ENCODE results near the gene C12orf43. TPM values are rescaled to one million over a fixed set of nuclear protein-coding genes. Genes with fewer than 3 reads are reported as not detected.

Gene C12orf43
- total RNA-seq, 1 donor, result 9.2 TPM

DNA sequence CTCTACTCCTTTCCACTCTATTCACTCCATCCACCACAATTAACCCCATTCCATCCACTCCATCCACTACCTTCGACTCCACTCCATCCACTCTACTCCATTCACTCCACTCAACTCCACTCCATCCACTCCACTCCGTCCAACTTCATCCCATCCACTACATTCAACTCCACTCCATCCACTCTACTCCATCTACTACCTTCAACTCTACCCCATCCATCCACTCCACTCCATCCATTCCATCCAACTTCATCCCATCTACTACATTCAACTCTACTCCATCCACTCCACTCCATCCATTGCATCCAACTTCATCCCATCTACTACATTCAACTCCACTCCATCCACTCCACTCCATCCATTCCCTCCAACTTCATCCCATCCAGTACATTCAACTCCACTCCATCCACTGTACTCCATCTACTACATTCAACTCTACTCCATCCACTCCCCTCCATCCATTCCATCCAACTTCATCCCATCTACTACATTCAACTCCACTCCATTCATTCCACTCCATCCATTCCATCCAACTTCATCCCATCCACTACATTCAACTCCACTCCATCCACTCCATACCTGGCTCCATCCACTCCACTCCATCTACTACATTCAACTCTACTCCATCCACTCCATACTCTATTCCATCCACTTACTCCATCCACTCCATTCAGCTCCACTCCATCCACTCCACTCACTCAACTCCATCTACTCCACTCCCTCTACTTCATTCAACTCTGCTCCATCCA, 21.5 kb downstream of the C12orf43 start:
- no peaks in the 10 kb centered on the region for H3K4me1 ChIP-seq (ENCODE audit: insufficient read depth, low read length)
- H3K4me3 ChIP-seq (ENCODE audit: low read length), result no peak overlapping the region
- H3K27me3 ChIP-seq (ENCODE audit: insufficient read depth, low read length), result no peaks in the 10 kb centered on the region
- no peaks in the 10 kb centered on the region for H3K9me3 ChIP-seq (ENCODE audit: low read depth, low read length)

DNA sequence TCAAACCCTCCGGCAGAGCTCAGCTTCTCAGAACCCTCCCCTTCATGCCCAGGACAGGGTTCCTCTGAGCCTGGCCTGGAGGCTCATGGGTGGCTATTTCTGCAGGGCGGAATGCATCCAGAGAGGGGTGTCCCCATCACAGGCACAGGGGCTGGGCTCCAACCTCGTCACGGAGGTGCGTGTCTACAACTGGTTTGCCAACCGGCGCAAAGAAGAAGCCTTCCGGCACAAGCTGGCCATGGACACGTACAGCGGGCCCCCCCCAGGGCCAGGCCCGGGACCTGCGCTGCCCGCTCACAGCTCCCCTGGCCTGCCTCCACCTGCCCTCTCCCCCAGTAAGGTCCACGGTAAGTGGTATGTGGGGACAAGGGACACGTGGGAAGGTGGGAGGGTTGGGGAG, 22.2 kb downstream of the C12orf43 start:
- no peaks in the 10 kb centered on the region for H3K4me1 ChIP-seq (ENCODE audit: insufficient read depth, low read length)
- no peak overlapping the region for H3K4me3 ChIP-seq (ENCODE audit: low read length)
- no peaks in the 10 kb centered on the region for H3K27me3 ChIP-seq (ENCODE audit: insufficient read depth, low read length)
- H3K9me3 ChIP-seq (ENCODE audit: low read depth, low read length), result no peaks in the 10 kb centered on the region

DNA sequence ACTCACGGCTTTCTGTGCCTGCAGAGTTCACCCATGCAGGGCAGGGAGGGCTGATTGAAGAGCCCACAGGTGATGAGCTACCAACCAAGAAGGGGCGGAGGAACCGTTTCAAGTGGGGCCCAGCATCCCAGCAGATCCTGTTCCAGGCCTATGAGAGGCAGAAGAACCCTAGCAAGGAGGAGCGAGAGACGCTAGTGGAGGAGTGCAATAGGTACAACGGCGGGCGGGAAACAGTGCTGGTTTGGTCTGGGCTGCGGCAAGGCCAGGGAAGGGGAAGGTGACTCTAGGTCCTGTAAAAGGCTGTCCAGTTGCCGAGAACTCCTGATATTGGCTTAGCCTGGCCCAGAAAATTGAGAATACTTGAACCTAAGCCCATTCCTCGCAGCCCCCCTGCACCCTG, 22.8 kb downstream of the C12orf43 start:
- H3K4me3 ChIP-seq (ENCODE audit: low read length), result no peak overlapping the region
- no peaks in the 10 kb centered on the region for H3K9me3 ChIP-seq (ENCODE audit: low read depth, low read length)
- no peaks in the 10 kb centered on the region for H3K4me1 ChIP-seq (ENCODE audit: insufficient read depth, low read length)
- no peaks in the 10 kb centered on the region for H3K27me3 ChIP-seq (ENCODE audit: insufficient read depth, low read length)

DNA sequence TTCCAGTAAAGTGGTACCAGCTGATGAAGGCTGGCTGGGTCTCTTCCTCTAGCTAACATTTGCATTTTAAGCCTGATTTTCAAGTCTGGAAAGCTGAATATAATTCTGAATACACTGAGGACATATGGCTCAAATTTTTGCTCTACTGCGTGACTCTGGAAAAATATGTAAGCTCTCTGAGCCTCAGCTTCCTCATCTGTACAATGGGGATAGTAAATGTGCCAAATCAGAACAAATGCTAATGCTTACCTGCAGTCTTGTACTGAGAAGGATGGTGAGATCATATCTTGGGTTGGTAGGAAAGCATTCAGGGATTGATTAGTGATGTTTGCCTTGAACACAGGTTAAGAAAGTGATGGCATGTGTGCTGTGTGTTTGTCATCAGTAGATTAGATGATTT, 23.3 kb downstream of the C12orf43 start:
- no peak overlapping the region for H3K4me3 ChIP-seq (ENCODE audit: low read length)
- H3K27me3 ChIP-seq (ENCODE audit: insufficient read depth, low read length), result no peaks in the 10 kb centered on the region
- H3K4me1 ChIP-seq (ENCODE audit: insufficient read depth, low read length), result no peaks in the 10 kb centered on the region
- H3K9me3 ChIP-seq (ENCODE audit: low read depth, low read length), result no peaks in the 10 kb centered on the region

DNA sequence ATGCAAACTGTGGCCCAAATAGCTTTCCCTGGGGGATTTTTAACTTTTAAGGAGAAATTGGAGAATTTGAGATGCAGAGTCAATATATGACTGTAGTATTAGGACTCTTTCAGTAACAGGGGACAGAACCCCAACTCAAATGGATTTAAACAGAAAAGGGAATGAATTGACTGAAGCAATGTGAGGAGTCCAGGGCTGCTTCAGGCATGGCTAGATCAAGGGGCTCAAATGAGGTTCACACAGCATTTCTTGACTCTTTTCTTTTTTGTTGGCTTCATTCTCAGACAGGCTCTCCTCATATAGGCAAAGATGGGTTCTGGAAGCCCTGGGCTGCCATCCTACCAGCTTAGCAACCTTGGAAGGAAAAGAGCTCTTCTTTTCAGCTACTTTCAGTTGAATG, 24.3 kb downstream of the C12orf43 start:
- Histone ChIP-seq H3K27me3 (ENCODE audit: insufficient read depth, low read length) (no peaks in the 10 kb centered on the region), H3K4me3 (ENCODE audit: low read length) (no peak overlapping the region), H3K9me3 (ENCODE audit: low read depth, low read length) (no peaks in the 10 kb centered on the region), H3K4me1 (ENCODE audit: insufficient read depth, low read length) (no peaks in the 10 kb centered on the region)

DNA sequence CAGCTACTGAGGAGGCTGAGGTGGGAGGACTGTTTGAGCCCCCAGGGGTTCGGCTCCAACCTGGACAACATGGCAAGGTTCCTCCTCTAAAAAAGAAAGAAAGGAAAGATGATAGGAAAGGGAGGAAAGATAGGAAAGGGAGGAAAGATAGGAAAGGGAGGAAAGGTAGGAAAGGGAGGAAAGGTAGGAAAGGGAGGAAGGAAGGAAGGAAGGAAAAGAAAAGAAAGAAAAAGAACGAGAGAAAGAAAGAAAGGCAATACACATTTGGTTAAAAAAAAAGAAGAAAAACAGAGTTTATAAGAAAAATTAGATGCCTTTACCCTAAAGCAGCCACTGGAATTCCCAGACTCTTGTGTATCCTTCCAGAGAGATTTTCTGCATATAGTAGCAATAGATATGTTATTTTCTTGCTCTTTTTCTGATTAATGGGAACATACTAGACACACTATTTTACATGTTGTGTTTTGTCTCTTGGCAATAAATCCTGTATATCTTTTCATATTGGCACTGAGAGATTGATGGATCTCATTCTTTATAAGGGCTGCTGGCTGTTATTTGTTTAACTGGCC, 25.7 kb downstream of the C12orf43 start:
- Histone ChIP-seq H3K4me1 (ENCODE audit: insufficient read depth, low read length) (no peaks in the 10 kb centered on the region), H3K9me3 (ENCODE audit: low read depth, low read length) (no peaks in the 10 kb centered on the region), H3K4me3 (ENCODE audit: low read length) (no peak overlapping the region), H3K27me3 (ENCODE audit: insufficient read depth, low read length) (no peaks in the 10 kb centered on the region)

DNA sequence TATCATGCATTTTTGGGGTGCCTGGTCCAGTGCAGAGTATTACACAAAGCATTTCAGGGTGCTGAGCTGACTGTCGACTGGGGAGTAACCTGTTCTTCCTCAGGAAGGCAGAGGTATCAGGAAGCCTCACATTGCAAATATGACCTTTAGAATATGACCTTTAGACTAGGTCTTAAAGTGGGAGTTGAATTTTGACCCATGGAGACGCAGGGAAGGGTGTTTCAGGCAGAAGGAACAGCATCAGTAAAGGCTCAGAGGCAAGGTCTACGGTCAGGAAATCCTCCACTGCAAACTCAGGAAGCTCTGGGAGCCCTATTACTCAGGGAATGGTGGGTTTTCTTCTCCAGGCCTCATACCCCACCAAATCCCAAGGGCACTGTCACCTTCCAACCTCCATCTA, 26.6 kb downstream of the C12orf43 start:
- Histone ChIP-seq H3K27me3 (ENCODE audit: insufficient read depth, low read length) (no peaks in the 10 kb centered on the region), H3K4me1 (ENCODE audit: insufficient read depth, low read length) (no peaks in the 10 kb centered on the region), H3K4me3 (ENCODE audit: low read length) (no peak overlapping the region), H3K9me3 (ENCODE audit: low read depth, low read length) (no peaks in the 10 kb centered on the region)

DNA sequence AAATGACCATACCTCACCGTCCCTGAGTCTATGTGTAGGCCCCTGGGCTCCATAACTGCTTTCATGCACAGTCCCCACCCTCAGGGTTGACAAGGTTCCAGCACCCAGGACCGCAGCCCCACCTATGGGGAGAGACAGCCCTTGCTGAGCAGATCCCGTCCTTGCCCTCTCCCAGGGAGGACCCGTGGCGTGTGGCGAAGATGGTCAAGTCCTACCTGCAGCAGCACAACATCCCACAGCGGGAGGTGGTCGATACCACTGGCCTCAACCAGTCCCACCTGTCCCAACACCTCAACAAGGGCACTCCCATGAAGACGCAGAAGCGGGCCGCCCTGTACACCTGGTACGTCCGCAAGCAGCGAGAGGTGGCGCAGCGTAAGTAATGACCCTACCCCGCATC, 27.6 kb downstream of the C12orf43 start:
- Histone ChIP-seq H3K9me3 (ENCODE audit: low read depth, low read length) (no peaks in the 10 kb centered on the region), H3K4me3 (ENCODE audit: low read length) (no peak overlapping the region), H3K27me3 (ENCODE audit: insufficient read depth, low read length) (no peaks in the 10 kb centered on the region), H3K4me1 (ENCODE audit: insufficient read depth, low read length) (no peaks in the 10 kb centered on the region)

DNA sequence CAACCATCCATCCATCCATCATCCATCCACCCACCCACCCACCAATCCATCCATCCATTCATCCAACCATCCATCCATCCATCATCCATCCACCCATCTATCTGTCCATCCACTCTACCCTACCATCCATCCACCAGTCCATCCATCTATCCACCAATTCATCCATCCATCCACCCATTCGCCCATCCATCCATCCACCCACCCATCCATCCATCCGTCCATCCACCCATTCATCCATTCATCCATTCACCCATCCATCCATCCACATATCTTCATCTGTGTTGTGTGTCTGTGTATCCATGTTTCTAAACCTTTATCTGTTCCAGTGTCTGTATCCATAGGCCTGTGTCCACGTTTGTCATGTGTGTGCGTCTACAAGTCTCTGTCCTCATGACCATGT, 28.1 kb downstream of the C12orf43 start:
- H3K4me3 ChIP-seq (ENCODE audit: low read length), result no peak overlapping the region
- no peaks in the 10 kb centered on the region for H3K27me3 ChIP-seq (ENCODE audit: insufficient read depth, low read length)
- H3K9me3 ChIP-seq (ENCODE audit: low read depth, low read length), result no peaks in the 10 kb centered on the region
- no peaks in the 10 kb centered on the region for H3K4me1 ChIP-seq (ENCODE audit: insufficient read depth, low read length)

DNA sequence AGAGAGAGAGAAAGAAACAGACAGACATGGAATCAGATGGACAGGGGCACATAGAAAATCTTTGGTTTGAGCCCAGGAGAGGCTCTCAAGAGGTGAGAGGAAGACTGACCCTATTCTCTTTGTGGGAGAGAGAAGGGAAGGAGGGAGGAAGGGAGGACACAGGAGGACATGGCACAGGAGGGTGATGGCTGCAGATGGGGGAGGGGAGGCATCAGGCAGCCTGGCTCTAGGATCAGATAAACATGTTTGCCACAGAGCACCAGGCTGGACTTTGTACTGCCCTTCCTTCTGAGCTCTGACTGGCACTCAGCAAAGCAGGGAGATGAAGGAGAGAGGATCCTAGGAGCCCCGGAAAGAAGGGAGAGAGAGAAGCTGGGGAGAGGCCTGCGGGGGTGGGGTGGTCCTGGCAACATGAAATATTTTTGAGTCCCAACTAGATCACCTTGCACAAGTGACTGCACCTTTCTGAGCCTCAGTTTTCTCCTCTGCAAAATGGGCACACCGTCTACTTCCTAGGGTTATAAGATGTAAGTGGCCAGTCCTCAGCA, 31.9 kb downstream of the C12orf43 start:
- Histone ChIP-seq H3K9me3 (ENCODE audit: low read depth, low read length) (no peaks in the 10 kb centered on the region), H3K4me1 (ENCODE audit: insufficient read depth, low read length) (no peaks in the 10 kb centered on the region), H3K27me3 (ENCODE audit: insufficient read depth, low read length) (no peaks in the 10 kb centered on the region)

DNA sequence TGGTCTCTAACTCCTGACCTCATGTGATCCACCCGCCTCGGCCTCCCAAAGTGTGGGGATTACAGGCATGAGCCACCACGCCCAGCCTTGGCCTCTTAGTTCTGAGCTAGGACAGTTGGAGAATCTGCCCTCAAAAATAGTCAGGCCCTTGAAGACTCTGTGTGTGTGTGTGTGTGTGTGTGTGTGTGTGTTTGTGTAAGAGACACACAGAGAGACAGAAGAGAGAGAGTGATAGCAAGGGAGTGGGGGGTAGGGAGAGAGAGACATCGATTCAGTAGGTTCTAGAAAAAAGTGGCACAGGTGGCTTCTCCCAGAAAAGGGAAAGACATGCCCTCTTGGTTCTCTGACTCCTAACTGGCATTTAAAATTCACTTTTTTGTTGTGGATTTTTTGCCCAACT, 32.5 kb downstream of the C12orf43 start:
- no peaks in the 10 kb centered on the region for H3K27me3 ChIP-seq (ENCODE audit: insufficient read depth, low read length)
- no peak overlapping the region for H3K4me3 ChIP-seq (ENCODE audit: low read length)
- no peaks in the 10 kb centered on the region for H3K9me3 ChIP-seq (ENCODE audit: low read depth, low read length)
- no peaks in the 10 kb centered on the region for H3K4me1 ChIP-seq (ENCODE audit: insufficient read depth, low read length)

More for the DNA sequence above, 31.9 kb downstream of the C12orf43 start:
- H3K4me3 ChIP-seq (ENCODE audit: low read length), result no peak overlapping the region

DNA sequence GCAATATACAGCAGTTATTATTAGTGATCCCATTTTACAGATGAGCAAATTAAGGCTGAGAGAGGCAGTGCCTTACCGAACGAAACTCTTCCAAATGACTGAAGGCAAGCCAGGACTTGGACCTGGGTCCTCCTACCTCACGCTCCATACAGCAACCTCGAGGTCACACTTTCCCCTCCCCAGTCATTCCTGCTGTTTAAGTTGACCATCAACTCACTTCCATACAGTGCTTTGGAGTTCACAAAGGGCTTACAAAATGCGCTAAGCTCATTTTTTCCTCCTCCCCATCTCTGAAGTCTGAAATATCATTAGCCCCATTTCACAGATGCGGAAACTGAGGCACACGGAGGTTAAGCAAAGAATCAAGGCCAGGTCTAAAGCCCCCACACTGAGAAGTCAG, 33.6 kb downstream of the C12orf43 start:
- H3K27me3 ChIP-seq (ENCODE audit: insufficient read depth, low read length), result no peaks in the 10 kb centered on the region
- no peaks in the 10 kb centered on the region for H3K9me3 ChIP-seq (ENCODE audit: low read depth, low read length)
- H3K4me3 ChIP-seq (ENCODE audit: low read length), result no peak overlapping the region
- no peaks in the 10 kb centered on the region for H3K4me1 ChIP-seq (ENCODE audit: insufficient read depth, low read length)

DNA sequence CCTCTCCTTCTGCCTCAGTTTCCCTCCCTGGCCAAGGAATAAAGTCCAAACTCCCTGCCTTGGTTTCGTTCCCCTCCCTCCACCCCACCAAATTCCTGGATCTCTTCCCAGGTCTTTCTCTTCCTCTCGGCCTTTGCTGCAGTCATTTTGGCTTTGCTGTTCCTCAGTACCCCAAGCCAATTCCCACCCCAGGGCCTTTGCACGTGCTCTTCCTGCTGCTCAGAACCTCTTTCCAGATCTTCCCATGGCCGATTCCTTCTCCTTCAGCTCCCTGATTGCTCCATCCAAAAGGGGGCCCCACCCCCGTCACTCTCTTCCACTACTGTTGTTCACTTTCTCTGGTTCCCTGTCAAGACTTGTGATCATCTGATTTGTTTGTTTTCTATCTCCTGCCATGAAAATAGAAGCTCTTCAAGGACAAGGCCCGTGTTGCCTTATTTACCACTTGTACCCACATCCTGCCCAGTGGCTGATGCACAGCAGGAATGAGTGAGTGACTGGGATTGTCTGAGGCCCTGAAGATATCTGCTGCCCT, 34.8 kb downstream of the C12orf43 start:
- no peak overlapping the region for H3K4me3 ChIP-seq (ENCODE audit: low read length)
- H3K4me1 ChIP-seq (ENCODE audit: insufficient read depth, low read length), result no peaks in the 10 kb centered on the region
- no peaks in the 10 kb centered on the region for H3K9me3 ChIP-seq (ENCODE audit: low read depth, low read length)
- no peaks in the 10 kb centered on the region for H3K27me3 ChIP-seq (ENCODE audit: insufficient read depth, low read length)

DNA sequence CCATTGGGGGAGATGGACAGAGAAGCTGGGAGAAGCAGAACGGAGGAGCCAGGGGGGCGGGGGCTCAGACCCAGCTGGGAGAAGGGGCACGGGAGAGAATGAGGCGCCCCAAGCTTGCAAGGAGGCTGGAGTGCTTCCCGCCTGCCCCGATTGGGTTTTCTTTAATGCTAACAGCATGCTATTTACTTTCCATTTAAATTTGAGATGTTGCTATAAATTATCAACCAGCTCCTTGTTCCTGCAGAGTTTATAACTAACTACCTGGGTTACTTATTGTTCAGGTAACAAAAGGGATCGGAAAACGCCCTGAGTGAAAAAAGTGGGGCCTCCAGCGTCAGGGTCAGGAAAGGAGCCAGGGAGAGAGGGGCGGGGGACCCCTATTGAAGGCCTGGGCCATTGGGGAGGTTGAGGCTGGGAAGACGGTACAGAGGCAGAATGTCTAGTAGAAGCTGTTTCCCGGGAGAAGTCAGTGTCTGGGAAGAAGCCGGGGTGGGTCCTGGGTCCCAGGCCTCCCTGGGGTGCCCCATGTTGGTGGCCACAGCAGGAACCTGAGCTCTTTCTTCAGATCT, 35.4 kb downstream of the C12orf43 start:
- Histone ChIP-seq H3K9me3 (ENCODE audit: low read depth, low read length) (no peaks in the 10 kb centered on the region), H3K27me3 (ENCODE audit: insufficient read depth, low read length) (no peaks in the 10 kb centered on the region), H3K4me1 (ENCODE audit: insufficient read depth, low read length) (no peaks in the 10 kb centered on the region), H3K4me3 (ENCODE audit: low read length) (no peak overlapping the region)

DNA sequence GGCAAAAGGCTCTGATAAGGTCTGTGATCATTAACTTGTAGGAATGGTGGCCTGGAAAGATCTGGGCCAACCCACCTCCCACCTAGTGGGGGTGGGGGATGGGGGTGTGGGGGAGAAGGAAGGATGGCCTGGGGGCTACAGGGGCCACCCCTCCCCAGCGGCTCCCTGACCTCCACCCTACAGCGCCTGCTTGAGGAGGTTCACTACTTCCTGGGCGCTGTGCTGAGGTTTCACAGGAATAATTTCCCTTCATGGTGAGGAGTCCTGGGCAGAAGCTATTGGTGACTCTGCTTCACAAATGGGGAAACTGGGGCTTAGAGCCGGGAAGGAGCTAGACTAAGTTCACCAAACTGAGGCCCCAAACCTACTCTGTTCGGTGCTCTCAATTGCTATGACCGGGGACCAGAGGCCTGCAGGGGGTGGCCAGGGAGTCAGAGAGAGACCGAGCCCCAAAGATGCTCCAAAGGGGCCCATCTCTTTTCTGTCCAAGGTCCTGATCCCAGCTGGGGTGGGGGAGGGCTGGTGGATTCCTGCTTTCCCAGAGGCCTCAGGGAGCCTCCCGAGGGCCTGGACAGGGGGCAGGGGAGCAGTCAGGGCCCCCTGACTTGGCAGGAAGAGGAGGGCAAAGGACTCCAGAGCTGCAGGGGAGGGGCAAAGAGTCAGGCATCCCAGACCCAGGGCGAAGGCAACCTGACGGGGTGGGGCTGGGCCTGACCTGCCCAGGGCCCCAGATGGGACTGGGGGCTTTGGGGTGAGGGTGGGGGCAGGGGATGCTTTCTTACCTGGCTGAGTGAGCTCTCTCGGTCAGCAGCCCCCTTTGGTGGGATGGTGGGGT, 36.2 kb downstream of the C12orf43 start:
- no peaks in the 10 kb centered on the region for H3K27me3 ChIP-seq (ENCODE audit: insufficient read depth, low read length)
- H3K4me1 ChIP-seq (ENCODE audit: insufficient read depth, low read length), result no peaks in the 10 kb centered on the region
- H3K9me3 ChIP-seq (ENCODE audit: low read depth, low read length), result no peaks in the 10 kb centered on the region
- H3K4me3 ChIP-seq (ENCODE audit: low read length), result no peak overlapping the region
